GM21423 (cell line): ENCODE data around the gene VCAM1.
"Not testable (repeated sequence)": the region's sequence is repeated elsewhere in the genome, so short reads cannot be mapped to it uniquely, and the experiment has no call there.

Experiments used
- ATAC-seq: cut with Tn5 transposase; IDR thresholded peaks from one replicate; pipeline ENCODE4 v1.9.1; 2021; ENCODE audit warnings: mild to moderate bottlenecking, moderate library complexity; ENCODE audit not compliant: unreplicated experiment

The VCAM1 gene, protein sequence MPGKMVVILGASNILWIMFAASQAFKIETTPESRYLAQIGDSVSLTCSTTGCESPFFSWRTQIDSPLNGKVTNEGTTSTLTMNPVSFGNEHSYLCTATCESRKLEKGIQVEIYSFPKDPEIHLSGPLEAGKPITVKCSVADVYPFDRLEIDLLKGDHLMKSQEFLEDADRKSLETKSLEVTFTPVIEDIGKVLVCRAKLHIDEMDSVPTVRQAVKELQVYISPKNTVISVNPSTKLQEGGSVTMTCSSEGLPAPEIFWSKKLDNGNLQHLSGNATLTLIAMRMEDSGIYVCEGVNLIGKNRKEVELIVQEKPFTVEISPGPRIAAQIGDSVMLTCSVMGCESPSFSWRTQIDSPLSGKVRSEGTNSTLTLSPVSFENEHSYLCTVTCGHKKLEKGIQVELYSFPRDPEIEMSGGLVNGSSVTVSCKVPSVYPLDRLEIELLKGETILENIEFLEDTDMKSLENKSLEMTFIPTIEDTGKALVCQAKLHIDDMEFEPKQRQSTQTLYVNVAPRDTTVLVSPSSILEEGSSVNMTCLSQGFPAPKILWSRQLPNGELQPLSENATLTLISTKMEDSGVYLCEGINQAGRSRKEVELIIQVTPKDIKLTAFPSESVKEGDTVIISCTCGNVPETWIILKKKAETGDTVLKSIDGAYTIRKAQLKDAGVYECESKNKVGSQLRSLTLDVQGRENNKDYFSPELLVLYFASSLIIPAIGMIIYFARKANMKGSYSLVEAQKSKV

DNA sequence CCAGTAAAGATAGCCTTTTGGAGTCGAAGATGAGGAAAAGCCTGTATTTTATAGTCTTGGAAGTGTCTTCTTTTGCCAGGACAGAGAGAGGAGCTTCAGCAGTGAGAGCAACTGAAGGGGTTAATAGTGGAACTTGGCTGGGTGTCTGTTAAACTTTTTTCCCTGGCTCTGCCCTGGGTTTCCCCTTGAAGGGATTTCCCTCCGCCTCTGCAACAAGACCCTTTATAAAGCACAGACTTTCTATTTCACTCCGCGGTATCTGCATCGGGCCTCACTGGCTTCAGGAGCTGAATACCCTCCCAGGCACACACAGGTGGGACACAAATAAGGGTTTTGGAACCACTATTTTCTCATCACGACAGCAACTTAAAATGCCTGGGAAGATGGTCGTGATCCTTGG is at the start of gene VCAM1:
TSS of gene VCAM1 (plus strand) at position 253 of the 400 bp plus-strand sequence. CDS start at position 372, 119 bp downstream.
- no peak for ATAC-seq

DNA sequence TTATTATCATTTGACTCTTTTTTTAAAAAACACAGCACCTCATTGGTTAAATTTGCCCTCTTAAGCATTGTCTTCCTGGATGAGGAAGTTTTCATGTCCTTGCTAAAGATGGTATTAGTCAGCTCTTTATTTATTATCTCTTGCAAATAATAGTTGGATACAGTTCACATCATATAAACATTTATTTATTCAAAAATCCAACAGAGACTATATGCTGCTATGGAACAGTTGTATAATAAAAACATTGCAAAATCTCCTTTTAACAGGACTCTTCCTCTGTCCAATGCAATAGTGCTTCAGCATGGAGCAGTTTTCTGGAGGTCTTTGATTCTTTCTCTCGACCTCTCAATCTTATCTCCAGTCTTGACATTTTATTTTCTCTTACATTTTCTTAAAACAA is 49.5 kb upstream of the VCAM1 start:
- no peak for ATAC-seq

DNA sequence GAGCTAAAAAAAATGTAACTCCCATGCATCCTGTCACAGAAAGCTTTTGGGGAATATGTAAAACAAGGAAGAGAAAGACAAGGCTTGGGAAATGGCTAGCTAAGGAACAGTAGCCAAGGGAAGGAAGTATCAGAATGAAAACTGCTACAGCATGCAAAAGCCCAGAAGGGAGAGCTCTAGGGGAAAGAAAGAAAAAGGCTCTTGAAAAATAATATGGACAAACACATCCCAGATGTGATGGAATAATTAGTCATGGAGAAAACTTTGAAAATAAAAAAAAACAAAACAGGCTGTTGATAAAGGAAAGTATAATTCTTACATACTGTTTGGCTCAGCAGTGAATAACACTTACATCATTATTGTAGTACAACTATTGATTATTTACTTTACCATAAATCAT is 47.9 kb upstream of the VCAM1 start:
- no peak for ATAC-seq

DNA sequence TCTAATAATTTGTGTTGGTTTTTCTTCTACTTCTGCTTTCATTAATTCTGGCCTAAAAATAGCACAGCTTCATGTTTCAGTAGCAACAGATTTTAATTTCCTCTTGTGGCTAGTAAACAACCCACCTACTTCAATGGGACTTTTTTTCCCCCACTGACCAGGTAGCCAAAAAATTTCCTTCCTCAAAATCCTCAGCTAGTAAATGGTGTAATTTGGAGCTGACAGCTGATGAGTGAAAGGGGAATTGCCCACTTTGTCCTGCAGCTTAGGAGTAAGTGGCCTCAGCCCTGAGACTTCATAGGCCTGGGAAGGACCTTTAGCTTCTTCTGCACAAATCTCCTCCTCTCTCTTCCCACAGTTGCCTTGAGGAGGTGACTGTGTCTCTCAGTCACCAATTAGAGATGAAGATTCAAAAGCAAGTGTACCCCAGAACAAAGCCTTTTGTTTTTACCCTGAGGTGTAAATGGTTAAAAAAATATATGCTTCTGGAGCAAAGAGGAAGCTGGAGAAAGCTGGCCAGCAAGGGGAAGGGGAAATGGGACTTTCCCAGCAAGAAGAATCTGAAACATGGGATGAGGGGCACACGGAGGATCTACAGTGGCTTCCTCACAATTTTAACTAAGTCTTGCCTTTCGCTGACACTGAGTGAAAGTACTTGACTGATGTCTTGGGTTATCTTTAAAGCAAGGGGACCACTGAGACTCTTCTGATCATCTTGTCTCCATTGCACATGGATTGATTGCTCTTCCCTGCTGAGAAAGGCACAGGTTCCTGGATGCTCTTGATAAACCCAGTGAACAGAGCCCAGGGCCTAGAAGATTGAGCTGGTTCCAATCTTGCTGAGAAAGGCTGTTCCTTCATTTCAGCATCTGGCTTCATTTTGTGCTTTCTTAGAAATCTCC is 35.8 kb upstream of the VCAM1 start:
- ATAC-seq: no peak

DNA sequence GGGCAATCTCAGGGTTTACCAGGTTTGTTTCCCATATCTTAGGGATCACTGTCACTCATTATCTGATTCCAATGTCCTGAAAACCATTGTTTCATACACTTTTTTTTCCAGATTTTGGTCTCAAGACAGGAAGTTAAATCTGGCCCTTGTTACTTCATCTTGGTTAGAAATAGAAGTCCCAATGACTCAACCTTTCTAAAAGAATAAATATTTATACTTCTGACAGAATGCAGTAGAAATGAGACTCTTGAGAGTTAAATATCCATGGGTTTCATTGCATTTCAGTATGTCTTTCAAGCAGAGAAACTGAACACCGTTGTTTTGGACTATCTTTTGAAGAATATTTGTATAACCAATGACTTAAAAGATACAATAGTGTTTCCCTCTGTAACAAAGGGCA is 19.8 kb upstream of the VCAM1 start:
- no peak for ATAC-seq

DNA sequence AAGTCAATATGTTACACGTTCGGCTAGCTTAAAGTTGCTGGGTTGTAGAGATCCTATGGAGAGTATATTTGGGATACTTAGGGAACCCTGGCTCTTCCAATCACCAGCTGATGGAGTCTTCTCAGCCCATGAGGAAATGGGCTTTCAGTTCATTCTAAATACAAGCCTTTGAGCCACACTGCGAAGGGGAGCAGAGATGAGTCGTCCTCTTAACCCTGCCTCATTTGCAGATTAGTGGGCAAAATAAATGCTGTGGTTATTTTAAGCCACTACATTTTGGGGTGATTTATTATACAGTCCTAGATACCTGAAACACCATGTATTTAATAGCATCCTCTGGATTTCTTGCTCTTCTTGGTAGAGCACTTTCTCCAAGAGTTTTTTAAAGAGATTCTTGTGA is 19.0 kb upstream of the VCAM1 start:
- no peak for ATAC-seq

DNA sequence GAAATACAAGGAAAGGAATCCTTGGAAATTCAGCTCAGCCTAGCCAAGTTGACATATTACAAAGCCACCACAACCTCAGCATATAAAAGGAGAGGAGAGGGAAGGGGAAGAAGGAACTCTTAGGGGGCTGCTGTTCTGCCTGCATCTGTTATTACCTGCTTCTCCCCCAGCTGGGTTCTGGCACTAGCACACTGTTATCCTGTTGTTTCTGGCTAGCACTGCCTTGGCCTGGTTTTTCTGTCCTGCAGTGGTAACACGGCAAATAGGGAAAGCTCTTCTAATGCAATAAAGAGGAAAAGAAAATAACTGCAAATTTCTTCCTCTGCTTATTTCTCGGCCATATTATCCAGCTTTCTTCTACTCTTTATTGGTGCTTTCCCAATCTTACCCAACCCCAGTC is 16.5 kb upstream of the VCAM1 start:
- no peak for ATAC-seq

DNA sequence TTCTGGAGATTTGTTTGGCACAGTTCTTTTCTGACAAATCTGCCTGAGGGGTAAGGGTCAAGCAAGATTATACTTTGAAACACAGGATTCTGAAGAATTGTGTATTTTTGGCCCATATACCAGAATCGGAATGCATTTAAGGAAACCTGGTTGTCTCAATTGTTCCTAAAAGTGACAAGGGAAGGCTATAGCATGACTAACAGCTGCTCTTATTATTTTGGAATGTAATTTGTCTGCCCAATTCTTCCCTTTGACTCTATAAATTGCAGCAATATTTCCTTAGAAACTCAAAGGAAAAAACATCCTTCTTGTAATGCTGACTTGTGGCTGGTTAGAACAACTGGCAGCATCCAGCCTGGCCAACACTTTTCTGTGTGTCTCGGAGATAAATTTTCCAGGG is 15.8 kb upstream of the VCAM1 start:
- ATAC-seq: no peak

DNA sequence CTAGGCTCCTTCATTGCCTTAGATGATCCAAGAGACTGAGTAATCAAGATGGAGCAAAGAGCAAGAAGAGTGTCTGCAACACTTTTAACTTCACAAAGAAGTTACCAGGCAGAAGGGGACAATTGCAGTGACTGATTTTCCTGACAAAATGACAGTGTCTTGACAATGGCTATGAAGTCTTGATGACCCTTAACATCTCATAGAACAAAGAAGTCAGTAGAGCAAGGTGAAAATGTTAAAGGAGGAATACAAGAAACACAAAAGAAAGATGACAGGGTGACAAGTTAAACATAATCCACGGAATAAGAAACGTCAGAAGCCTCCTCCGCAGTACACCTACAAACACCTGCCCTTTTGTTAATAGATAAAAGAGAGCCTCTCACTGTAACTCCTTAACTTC is 15.1 kb upstream of the VCAM1 start:
- no peak for ATAC-seq

DNA sequence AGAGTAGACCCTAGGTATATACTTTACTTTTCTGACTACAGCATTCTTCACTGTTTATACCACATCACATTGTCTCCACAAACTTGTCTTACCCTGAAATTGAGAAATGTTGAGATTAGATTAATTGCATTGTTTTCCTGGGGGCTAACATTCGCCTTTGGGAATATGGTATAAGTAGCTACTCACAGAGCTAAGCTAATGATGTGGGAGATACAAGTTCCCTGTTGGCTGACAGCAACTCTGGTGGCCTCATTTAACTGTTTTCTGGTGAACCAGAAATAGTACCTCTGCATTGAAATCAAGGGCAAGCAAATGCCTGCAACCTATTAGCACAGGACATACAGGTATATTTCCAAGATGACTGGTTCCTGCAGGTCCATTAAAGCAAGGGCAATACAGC is 13.2 kb upstream of the VCAM1 start:
- no peak for ATAC-seq

DNA sequence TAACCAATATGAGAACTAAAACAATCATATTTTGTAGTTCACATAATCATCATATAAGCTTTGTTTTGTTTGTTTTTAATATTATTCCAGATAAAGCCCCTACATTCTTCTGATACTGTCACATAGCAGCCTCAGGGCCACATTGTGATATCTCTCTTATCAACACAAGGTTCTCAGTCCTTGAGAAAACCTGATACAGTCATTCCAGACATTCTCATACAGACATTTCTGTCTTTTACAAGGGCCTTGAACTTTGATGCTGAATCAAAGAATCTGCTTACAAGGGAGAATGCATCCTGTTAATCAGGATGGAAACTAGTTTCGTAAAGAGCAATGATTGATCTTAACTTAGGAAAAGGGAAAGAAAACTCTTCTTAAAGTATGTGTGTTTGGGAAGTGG is 12.7 kb upstream of the VCAM1 start:
- ATAC-seq: no peak

DNA sequence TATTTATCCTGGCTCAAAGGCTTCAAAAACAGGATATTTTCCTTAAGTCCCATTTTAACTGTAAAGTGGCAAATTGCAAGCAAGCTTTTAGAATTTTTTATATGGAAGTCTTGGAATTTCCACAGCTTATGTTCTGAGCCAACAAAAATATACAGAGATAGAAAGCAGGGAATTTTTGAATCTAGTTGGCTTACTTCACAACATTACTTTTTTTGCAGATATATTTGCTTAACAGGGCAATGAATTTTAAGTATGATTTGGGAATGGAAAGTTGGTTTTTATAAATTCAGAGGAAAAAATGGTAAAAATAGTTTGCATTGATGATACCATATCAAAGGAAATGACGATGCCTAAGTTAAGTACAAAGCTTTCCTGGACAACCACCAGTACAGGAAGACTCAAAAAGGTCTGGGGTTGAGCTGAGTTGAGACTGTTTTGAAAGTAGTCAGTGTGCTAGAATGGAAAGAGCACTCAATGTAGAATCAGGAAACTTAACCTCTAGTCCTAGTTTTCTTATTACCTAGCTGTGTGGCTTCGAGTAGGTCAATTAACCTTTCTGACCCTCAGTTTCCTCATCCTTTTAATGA is 11.0 kb upstream of the VCAM1 start:
- ATAC-seq: no peak

DNA sequence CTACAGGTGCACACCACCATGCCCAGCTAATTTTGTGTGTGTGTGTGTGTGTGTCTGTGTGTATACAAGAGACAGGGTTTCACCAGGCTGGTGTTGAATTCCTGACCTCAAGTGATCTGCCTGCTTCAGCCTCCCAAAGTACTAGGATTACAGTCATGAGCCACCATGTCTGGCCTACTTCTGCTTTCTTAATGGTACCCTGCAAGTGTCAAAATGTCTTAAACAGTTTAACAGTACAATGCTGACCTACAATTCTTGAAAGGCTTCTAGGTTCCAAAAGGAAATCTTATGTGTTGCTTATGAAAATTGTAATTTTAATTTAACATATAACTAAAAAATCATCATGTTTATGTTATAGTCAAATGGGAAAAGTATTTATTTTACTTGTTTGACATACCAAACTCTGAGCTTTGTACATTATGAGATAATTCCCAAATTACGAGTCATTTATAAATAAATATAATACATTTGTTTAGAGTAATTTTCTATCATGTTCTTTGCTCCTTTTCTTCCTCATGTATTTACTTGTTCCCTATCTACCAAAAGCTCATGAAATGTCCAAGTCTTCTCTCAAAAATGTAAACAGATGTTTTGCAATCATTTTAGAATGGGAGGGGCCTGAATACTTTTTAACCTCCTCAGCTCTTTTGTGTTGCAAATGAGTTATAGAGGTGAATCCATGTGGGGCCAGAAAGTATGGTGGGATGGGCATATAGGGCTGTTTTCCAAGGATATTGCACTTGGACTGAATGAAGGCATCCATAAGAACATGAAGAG is 8.4 kb upstream of the VCAM1 start:
- ATAC-seq: no peak

DNA sequence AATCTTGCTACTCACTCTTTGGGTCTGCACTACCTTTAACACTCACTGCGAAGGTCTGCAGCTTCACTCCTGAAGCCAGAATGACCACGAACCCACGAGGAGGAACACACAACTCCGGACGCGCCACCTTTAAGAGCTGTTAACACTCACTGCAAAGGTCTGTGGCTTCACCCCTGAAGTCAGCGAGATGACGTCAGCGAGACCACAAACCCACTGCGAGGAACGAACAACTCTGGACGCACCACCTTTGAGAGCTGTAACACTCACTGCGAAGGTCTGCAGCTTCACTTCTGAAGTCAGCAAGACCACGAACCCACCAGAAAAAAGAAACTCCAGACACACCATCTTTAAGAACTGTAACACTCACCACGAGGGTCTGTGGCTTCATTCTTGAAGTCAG is 6.5 kb upstream of the VCAM1 start:
- not testable (repeated sequence) for ATAC-seq

DNA sequence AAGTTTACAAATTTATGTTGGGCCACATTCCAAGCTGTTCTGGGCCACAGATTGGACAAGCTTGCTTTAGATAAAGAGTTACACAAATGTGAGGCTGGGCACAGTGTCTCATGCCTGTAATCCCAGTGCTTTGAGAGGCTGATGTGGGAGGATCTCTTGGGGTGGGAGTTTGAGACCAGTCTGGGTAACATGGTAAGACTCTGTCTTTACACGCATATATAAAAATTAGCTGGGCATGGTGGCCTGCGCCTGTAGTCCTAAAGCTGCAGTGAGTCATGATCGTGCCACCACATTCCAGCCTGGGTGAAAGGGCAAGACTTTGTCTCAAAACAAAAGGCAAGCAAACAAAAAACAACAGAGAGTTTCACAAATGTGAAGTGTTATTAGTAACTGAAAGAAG is 5.9 kb upstream of the VCAM1 start:
- no peak for ATAC-seq

DNA sequence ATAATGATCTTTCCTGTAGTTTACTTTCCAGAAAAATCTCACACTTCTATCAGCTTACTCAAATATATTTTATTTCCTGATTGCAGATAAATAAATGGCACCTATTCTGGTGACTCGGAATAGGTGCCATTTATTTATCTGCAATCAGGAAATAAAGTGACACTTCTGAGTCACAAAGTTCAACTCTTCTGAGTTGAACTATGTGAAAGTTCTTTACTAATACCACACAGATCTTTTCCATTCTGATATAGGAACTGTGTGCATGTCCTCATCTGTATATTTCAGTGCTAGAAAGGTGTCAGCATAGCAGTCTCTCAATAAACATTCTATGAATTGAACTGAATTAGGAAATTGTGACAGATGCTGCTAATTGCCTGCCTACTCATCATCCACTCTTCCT is 4.9 kb upstream of the VCAM1 start:
- ATAC-seq: no peak

DNA sequence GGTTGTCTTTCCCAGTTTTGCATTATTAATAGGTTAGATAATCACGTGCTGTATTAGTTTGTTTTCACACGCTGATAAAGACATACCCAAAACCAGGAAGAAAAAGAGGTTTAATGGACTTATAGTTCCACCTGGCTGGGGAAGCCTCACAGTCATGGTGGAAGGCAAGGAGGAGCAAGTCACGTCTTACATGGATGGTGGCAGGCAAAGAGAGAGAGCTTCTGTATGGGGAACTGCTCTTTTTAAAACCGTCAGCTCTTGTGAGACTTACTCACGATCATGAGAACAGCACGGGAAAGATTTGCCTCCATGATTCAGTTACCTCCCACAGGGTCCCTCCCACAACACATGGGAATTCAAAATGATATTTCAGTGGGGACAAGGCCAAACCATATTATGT is 2.3 kb upstream of the VCAM1 start:
- no peak for ATAC-seq

DNA sequence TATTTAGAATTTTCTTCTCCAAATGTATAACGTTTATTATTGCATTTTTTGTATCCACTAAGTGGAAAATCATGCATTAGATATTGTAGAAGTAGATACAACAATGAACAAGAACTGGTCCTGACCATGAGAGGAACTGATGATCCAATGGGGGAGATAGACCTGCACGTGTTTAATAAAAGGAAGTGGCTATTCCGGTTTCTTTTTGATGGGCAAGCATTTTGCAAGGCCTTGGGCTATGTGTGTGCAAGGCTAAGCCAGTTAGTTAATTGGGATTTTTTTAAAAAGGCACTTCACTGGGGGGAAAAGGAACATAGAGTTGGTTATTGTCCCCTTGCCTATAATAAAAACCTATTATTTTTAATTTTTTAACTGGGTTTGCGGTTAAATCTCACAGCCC is 961 bp upstream of the VCAM1 start:
- ATAC-seq: no peak

DNA sequence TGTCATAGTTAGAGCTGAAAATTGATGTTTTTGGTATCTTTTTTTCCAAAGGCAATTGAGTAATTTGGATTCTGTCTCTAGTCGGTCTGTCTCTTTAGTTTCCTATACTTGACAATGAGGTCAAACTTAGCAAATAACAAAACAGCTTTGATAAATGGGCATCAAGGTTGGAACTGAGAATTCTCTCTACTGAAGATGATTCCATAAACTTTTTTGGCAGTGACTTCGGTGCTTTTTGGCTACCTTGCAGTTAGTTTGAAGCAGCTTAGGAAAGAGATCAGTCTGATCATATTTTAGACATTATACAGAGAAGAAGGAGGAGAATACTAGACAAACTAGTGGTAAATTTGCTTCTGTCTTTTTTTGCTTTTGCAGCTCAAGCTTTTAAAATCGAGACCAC is 559 bp downstream of the VCAM1 start:
- no peak for ATAC-seq

DNA sequence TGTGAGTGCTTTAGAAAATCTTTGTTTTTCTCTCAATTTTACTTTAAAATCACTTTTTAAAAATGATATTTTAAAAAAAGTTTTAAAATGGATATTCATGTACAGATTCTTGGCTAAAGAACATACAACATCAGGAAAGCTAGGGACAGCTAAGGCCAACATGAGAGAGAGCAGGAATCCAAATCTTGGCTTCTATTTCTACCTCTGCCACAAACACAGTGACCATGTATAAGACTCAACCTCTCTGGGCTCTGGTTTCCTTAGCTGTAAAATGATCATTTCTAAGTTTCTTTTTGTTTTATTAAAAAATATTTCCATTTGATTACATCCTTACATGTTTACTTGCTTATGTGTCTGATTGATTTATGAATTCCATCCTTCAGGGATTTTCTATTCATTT is 1.2 kb downstream of the VCAM1 start:
- ATAC-seq: no peak
